ENCODE data around the gene TMTC2. TPM values are rescaled to one million over a fixed set of nuclear protein-coding genes. Genes with fewer than 3 reads are reported as not detected.

TMTC2 gene
- total and polyA plus RNA-seq, 2 donors (not counting 3 experiments of a cell fraction or from before 2014, with no cell fraction given): 4.1 to 7.8 TPM

GRCh38 chr12:82783435-82783834 lies 96.7 kb downstream of the TMTC2 start:
- Histone ChIP-seq H3K4me3 (replicated peaks in 1 of 3; ENCODE audit: insufficient read depth in 1 of 3, low read depth in 1 of 3, low read length in 3 of 3) (no peak overlapping the region), H3K36me3 (ENCODE audit: control insufficient read depth in 2 of 2, extremely low read depth in 1 of 2, insufficient read depth in 2 of 2, low read length in 2 of 2) (no peaks in the 10 kb centered on the region), H2AFZ (ENCODE audit: low read depth, low read length) (no peak overlapping the region), H3K27me3 (ENCODE audit: control insufficient read depth in 2 of 2, insufficient read depth in 2 of 2, low read length in 2 of 2) (no peaks in the 10 kb centered on the region), H3K4me1 (ENCODE audit: control insufficient read depth, extremely low read depth, insufficient read depth, low read length) (no peaks in the 10 kb centered on the region), H3K27ac (ENCODE audit: insufficient read depth, low read depth, low read length) (no peak overlapping the region), H3K9ac (replicated peaks; ENCODE audit: extremely low read depth, insufficient read depth, low read length) (no peak overlapping the region), H3K9me3 (replicated peaks; ENCODE audit: control insufficient read depth, insufficient read depth, low read length) (no peaks in the 10 kb centered on the region), H4K20me1 (replicated peaks; ENCODE audit: control insufficient read depth, extremely low read depth, insufficient read depth, low read length) (no peaks in the 10 kb centered on the region), H3K9me1 (replicated peaks; ENCODE audit: control insufficient read depth, extremely low read depth, insufficient read depth, low read length) (no peaks in the 10 kb centered on the region), H3K79me2 (ENCODE audit: control insufficient read depth, insufficient read depth, low read length) (no peaks in the 10 kb centered on the region), H3K4me2 (ENCODE audit: insufficient read depth, low read length) (no peak overlapping the region)
- POLR2A ChIA-PET: no interaction called here
- intact Hi-C loops (cut with micrococcal nuclease) (no loop called here), dilution Hi-C loops (cut with MboI; ENCODE audit: extremely low pct_ligation_motif_present, low sequenced_read_pairs) (no loop called here)
- CTCF ChIA-PET: interaction anchor here (1.5 kb wide), 1 partner anchor 44 kb away, joined by 3 read pairs; no protein-coding TSS in a partner anchor
- no peak for TF ChIP-seq FOS (IDR thresholded peaks at IDR 0.05; ENCODE audit: borderline replicate concordance, insufficient read depth, low read length)
- TF ChIP-seq JUN (IDR thresholded peaks at IDR 0.05; ENCODE audit: borderline replicate concordance, insufficient read depth, insufficient read length, low read depth): no peak
- TF ChIP-seq MYC (IDR thresholded peaks at IDR 0.05; ENCODE audit: low read depth, low read length): no peak
- TF ChIP-seq EZH2 (IDR thresholded peaks at IDR 0.05; ENCODE audit: borderline replicate concordance, low read depth, low read length, severe bottlenecking): no peak
- TF ChIP-seq POLR2AphosphoS5 (IDR thresholded peaks at IDR 0.05; ENCODE audit: insufficient read depth, low read depth, low read length): no peak
- TF ChIP-seq GATA2 (IDR thresholded peaks at IDR 0.05; ENCODE audit: insufficient read depth, insufficient read length, low read depth, low read length): no peak
- TF ChIP-seq, protein P1, sequence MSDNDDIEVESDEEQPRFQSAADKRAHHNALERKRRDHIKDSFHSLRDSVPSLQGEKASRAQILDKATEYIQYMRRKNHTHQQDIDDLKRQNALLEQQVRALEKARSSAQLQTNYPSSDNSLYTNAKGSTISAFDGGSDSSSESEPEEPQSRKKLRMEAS (IDR thresholded peaks at IDR 0.05; ENCODE audit: insufficient read depth, insufficient read length): no peak
- TF ChIP-seq CTCF (IDR thresholded peaks at IDR 0.05; ENCODE audit: extremely low read depth in 1 of 2, insufficient read depth in 1 of 2, low read depth in 1 of 2, low read length in 2 of 2): no peak
- TF ChIP-seq POLR2A (IDR thresholded peaks at IDR 0.05; ENCODE audit: low read depth, low read length): no peak
- no peak for DNase-seq (ENCODE audit: low read depth, low spot score)
- no peak for FAIRE-seq
- BruUV-seq (replicated peaks): no TSS peak
